HG02623 (cell line): ENCODE measurements around the gene PDGFA.

ENCODE experiments used
- ATAC-seq: cut with Tn5 transposase; IDR thresholded peaks from one replicate; pipeline ENCODE4 v1.9.1; 2021; ENCODE audit warnings: moderate library complexity; ENCODE audit not compliant: unreplicated experiment

PDGFA gene

GRCh38 chr7:449324-450019, 70.2 kb downstream of the PDGFA start:
- no peak for ATAC-seq

GRCh38 chr7:447523-447922, 72.1 kb downstream of the PDGFA start:
- ATAC-seq: no peak
